Astrocyte of the spinal cord (primary cell): ENCODE results near the gene IQGAP2.
A peak's percentile ranks its signal among the peaks of the same experiment; 100 is the strongest.

ENCODE experiments used
- DNase-seq: peaks from one replicate; pipeline ENCODE4 v3.0.0; 2011; ENCODE audit warnings: low read depth, low spot score
- H3K4me3 ChIP-seq: 2 replicates; pipeline ENCODE4 v1.5.1; 2011; ENCODE audit warnings: low read depth, mild to moderate bottlenecking, low read length, moderate library complexity
- CTCF ChIP-seq: IDR thresholded peaks from 2 replicates; pipeline ENCODE4 v1.5.1; 2012; ENCODE audit warnings: low read depth, mild to moderate bottlenecking, low read length, inconsistent platforms
- in situ Hi-C: cut with HindIII; loops from 2 replicates; pipeline ENCODE4 v1.10.0; 2017; ENCODE audit warnings: low sequenced_read_pairs

The IQGAP2 gene

DNA sequence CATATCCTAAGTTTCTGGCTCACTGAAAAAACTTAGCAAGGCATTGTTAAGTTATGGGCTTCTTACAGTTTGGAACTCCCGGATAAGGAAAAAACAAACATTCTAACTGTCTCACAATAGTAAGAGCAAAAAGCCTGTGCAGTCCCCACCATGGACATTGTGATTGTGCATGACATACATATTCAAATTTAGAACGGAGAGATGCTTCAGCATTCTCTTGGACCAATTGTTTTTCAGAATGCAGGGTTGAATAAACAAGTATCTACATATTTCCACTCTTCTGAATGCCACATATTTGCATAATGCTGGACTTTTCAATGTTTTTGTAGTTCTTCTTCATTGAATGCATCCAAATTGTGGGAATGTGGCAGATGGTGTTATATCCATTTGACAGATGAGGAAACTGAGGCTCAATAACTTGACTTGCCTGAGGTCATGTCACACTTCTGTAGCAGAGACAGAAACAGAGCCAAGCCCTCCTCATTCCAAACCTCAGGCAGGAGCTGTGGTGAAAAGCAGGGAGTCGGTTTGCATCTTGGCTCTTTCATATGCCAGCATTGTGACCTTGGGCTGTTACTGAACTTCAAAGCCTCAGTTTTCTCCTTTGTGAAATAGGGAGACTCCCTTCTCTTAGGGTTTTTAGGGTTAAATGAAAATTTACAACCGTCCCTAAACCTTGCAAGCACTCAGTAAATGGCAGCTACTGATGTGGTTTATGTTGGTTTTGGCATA, 95.1 kb downstream of the IQGAP2 start:
- TF ChIP-seq CTCF: no peak
- in situ Hi-C loops: no loop called here
- H3K4me3 ChIP-seq: no peak overlapping the region
- no peak for DNase-seq

DNA sequence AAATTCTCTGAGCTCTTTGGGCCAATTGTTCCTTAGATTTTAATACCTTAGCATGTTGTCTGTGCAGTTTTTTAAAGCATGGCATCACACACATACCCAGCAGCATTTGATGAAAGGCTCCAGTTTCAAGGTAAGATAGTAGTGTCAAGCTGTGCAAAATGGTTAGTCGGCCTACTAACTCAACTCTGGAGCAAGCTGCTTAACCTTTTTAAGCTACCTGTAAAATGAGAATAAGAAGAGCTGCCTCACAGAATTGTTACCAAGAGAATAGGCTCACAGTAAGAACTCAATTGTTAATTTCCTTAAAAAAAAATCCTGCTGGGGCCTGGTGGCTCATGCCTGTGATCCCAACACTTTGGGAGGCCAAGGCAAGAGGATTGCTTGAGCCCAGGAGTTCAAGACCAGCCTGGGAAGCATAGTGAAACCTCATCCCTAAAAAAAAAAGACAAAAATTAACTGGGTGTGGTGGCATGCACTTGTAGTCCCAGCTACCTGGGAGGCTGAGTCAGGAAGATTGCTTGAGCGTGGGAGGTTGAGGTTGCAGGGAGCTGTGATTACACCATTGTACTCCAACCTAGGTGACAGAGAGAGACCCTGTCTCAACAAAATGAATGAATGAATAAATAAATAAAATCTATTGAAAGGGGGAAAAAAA, 96.5 kb downstream of the IQGAP2 start:
- no peak for TF ChIP-seq CTCF
- DNase-seq: no peak
- in situ Hi-C loops: no loop called here
- no peak overlapping the region for H3K4me3 ChIP-seq

DNA sequence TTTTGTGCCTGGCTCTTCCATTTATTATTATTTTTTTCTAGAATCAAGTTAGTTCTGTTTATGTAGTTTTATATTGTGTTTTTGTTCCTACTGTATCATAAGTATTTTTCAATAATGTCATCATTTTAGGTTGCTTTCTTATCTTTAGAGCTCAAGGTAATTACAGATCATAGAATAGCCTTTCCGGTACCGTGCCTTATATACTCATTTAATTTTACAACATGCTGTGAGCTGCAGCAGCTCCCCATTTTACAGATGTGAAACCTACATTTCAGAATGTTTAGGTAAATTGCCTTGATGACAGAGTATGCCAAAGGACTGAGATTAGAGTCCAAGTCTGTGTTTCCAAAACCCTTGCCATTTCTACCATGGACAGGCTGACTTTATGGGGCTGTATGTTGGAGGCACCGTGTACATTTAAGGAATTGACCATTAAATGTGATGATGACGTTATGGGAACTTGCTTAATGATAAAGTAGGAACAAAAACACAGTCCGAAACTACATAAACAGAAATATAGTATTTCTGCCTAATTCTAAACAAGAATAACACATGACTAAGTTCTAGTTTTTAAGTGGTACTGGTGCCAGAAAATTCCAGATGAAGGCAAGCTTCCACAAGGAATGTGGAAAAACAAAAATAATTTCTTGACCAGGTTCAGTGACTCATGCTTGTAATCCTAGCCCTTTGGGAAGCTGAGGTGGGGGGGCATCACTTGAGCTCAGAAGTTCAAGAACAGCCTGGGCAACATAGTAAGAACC, 97.7 kb downstream of the IQGAP2 start:
- peak; percentile 27 for DNase-seq
- in situ Hi-C loops: no loop called here
- no peak overlapping the region for H3K4me3 ChIP-seq
- TF ChIP-seq CTCF: no peak

DNA sequence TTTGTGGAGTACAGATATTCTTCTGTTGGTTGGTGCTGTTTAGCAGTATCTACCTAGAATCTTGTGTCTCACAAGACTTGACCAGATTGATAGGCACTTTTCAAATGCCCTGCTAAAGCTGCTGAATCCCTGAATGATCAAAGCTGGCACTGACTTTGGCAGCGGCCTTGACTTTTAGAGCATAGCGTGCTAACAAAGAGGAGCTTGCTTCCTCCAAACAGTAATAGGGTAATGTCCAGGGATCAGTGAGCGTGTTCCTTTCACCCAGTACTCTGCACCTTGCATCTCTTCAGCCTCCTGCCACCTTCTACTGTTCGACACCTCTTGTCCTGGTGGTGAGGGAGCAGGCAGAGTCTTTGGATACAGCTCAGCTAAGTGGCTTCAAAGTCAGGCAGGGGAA, 100.8 kb downstream of the IQGAP2 start:
- no peak for DNase-seq
- in situ Hi-C loops: no loop called here
- H3K4me3 ChIP-seq: no peak overlapping the region
- TF ChIP-seq CTCF: no peak

GRCh38 chr5:76504901-76505564, 101.9 kb downstream of the IQGAP2 start:
- DNase-seq: no peak
- H3K4me3 ChIP-seq: no peak overlapping the region
- in situ Hi-C loops: no loop called here
- TF ChIP-seq CTCF: no peak

- no peak for DNase-seq
- TF ChIP-seq CTCF: no peak
- H3K4me3 ChIP-seq: no peak overlapping the region
- in situ Hi-C loops: no loop called here
Measured at GRCh38 chr5:76513476-76513875, 110.4 kb downstream of the IQGAP2 start.
